Measurements from ENCODE around the gene DEPDC5. TPM values are rescaled to one million over a fixed set of nuclear protein-coding genes. Genes with fewer than 3 reads are reported as not detected.

Gene DEPDC5
- polyA plus RNA-seq, 4 donors = 15.4 to 18.8 (median 16.1) TPM

DNA sequence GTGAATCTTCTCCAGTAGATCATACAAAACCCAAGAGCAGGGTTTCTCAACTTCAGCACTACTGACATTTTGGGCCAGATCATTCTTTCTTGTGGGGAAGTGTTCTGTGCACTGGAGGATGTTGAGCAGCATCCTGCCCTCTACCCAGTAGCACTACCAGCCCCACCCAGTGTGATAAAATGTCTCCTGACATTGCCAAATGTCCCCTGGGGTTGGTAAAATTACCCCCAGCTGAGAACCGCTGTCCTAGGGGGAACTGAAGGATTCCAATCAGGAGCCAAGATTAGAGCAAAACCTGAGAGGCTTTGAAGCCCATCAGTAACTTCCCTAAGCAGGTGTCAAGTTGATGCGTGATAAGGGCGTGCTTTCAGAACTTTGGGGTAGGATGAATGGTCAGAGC, 129.2 kb downstream of the DEPDC5 start:
- DNase-seq (ENCODE audit: low read depth in 4 of 4, low spot score in 3 of 4) = no peak

- DNase-seq (ENCODE audit: low read depth in 4 of 4, low spot score in 3 of 4) = no peak
These were observed 130.2 kb downstream of the DEPDC5 start for GRCh38 chr22:31883989-31884388.

DNA sequence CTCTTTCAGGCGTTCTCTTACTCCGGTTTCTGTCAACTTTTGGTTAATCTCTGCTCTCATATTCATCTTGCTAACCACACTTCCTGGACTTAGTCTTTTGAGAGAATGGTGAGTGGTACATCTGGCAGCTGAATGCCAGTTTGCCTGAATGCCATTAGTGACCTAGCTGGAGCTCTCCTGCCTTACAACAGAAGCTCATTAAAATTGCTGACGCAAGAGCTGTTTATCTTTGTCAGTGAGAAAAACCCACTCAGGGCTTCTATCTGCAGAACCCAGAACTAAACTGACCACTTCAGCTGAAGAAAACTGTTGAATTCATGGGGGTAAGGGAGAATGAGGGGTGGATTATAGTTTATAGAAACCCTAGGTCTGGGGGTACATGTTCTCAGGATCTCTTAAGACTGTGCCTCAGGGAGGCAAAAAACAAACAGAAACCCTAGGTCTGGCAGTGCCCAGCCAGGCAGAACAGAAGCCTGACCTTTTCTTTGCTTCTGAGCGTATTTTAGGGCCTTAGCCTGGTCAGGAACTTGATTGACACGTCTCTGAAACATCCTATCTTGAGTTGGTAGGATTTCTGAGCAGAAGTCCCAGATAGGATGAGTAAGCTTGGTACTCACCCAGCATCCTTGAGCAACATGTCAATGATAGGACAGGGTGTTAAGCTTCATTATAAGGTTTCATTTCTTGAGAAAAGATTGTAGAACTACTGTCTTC, 137.7 kb downstream of the DEPDC5 start:
- no peak for DNase-seq (ENCODE audit: low read depth in 4 of 4, low spot score in 3 of 4)

GRCh38 chr22:31892080-31892433, 138.2 kb downstream of the DEPDC5 start:
- no peak for DNase-seq (ENCODE audit: low read depth in 4 of 4, low spot score in 3 of 4)

GRCh38 chr22:31893460-31893859, 139.6 kb downstream of the DEPDC5 start:
- no peak for DNase-seq (ENCODE audit: low read depth in 4 of 4, low spot score in 3 of 4)

DNA sequence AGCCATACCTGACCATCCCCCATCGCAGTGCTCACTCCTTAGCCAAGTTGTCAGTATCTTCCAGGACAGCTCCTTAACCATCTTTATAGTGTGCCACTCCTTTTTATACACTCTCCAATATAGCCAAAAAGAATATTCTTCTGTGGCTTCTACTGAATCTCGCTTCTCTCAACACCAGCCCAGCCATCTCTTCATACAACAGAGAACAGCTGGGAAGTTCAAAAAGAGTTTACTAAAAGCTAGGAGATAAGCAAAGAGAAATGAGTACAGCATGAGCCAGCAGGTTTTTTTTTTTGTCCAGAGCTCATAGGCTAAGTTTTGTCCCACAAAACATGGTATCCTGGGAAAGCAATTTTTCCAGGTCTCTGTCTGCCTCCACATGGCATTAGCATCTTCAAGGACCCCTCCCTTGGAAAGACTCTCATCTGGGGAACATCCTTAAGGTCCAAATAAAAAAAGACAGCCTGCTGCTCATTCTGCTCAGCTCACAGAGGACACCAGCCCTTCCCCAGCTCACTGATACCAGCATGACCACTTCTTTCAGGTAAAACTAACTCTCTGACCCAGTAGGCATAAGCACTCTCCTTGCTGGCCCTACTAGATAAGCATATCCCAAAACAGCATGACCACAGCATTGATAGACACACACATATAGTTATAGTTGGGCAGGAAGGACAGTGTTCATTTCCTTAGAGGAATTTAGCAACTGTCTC, 141.7 kb downstream of the DEPDC5 start:
- DNase-seq (ENCODE audit: low read depth in 4 of 4, low spot score in 3 of 4) = no peak

DNA sequence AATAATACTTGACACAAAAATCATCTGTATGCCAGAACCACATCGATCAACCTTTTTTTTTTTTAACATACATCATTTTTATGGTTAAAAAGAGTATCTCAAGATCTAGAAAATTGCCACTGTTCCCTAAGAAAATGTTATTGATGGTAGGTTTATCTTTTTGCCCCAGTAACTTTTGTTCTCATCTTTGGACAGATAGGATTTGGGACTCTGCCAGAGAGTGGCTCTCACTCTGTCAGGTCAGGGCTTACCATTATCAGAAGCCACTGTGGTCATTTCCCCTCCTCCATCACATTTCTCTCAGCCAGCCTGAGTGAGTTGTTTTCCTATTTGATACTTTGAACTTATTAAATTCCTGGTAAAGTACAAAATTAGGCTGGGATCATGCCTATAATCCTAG, 142.7 kb downstream of the DEPDC5 start:
- DNase-seq (ENCODE audit: low read depth in 4 of 4, low spot score in 3 of 4) = no peak

- no peak for DNase-seq (ENCODE audit: low read depth in 4 of 4, low spot score in 3 of 4)
These were observed 144.3 kb downstream of the DEPDC5 start for GRCh38 chr22:31897842-31898805.

GRCh38 chr22:31898926-31899325, 145.1 kb downstream of the DEPDC5 start:
- DNase-seq (ENCODE audit: low read depth in 4 of 4, low spot score in 3 of 4) = no peak

GRCh38 chr22:31899669-31900068, 145.8 kb downstream of the DEPDC5 start:
- DNase-seq (ENCODE audit: low read depth in 4 of 4, low spot score in 3 of 4) = no peak

- DNase-seq (ENCODE audit: low read depth in 4 of 4, low spot score in 3 of 4) = no peak
These were observed 147.7 kb downstream of the DEPDC5 start for GRCh38 chr22:31901388-31902137.

- DNase-seq (ENCODE audit: low read depth in 4 of 4, low spot score in 3 of 4) = no peak
These were observed 150.8 kb downstream of the DEPDC5 start for GRCh38 chr22:31904651-31905050.

GRCh38 chr22:31905356-31905755, 151.5 kb downstream of the DEPDC5 start:
- no peak for DNase-seq (ENCODE audit: low read depth in 4 of 4, low spot score in 3 of 4)

DNA sequence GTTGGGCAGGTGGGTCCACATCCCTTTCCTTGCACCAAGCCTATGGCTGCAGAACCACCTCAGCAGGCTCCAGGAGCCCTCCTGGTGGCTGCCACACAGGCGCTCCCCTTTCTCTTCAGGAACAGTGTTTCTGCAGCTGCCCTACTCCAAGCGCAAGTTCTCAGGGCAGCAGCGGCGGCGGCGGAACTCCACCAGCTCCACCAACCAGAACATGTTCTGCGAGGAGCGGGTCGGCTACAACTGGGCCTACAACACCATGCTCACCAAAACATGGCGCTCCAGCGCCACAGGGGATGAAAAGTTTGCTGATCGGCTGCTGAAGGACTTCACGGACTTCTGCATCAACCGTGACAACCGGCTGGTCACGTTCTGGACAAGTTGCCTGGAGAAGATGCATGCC, 152.3 kb downstream of the DEPDC5 start:
- no peak for DNase-seq (ENCODE audit: low read depth in 4 of 4, low spot score in 3 of 4)

DNA sequence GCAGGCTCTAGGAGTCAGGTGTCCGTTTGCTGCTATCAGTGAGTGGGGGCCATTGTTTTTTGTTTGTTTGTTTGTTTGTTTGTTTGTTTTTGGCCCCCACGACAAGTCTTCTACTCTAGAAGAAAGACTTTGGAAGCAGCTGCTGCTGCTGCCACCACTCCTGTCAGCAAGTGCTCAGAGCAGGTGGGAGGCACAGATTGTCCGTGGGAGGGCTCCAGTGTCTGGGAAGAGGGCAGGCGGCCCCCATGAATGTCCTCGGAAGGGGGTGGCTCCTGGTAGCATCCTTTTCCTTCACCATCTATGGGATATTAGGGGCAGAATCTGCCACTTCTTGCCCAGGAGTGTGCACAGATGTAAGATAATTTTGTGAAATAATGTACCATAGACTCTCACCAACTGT, 152.8 kb downstream of the DEPDC5 start:
- no peak for DNase-seq (ENCODE audit: low read depth in 4 of 4, low spot score in 3 of 4)

- no peak for DNase-seq (ENCODE audit: low read depth in 4 of 4, low spot score in 3 of 4)
These were observed 156.2 kb downstream of the DEPDC5 start for GRCh38 chr22:31909977-31910376.

DNA sequence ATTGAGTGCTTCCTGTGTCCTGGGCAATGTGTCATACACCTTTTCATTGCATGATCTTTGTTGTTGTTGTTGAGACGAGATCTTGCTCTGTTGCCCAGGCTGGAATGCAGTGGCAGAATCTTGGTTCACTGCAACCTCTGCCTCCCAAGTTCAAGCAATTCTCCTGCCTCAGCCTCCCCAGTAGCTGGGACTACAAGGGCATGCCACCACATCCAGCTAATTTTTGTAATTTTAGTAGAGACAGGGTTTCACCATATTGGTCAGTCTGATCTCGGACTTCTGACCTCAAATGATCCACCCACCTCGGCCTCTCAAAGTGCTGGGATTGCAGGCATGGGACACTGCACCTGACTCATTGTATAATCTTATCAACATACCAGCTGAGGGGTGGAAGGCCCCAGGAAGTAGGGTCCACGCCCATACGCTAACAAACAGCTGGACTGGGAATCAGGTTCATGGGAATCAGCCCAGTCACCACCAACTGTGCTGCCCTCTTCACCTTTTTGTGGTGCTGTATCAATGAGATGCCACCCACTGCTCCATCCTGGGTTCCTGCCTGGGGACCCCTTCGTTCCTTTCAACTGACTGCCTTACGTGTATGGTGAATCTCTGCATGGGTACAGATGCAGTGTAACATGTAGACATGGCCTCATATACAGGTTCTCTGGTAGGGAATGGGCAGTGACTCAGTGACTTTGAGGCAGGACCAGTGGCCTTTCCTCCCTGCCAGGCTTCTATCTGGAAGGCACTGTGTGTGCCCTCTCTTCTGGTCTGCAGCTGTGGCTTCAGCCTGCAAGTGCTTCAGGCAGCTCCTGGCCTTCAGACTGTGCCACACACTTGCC, 158.0 kb downstream of the DEPDC5 start:
- no peak for DNase-seq (ENCODE audit: low read depth in 4 of 4, low spot score in 3 of 4)

DNA sequence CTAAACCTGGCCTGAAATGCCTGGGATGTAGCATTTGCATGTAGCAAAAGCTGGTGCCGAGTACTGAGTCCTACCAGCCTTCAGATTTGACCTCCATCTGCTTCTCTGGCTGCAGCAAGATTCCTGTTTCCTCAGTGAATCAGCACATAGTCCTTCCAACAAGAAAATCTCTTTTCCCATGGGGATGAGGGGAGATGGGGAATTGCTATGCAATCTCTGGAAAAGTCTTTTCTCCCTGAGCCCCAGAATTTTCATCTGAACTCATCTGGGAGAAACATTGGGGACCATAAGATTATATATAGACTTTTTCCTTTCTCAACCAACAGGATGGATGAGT, 158.6 kb downstream of the DEPDC5 start:
- DNase-seq (ENCODE audit: low read depth in 4 of 4, low spot score in 3 of 4) = no peak

DNA sequence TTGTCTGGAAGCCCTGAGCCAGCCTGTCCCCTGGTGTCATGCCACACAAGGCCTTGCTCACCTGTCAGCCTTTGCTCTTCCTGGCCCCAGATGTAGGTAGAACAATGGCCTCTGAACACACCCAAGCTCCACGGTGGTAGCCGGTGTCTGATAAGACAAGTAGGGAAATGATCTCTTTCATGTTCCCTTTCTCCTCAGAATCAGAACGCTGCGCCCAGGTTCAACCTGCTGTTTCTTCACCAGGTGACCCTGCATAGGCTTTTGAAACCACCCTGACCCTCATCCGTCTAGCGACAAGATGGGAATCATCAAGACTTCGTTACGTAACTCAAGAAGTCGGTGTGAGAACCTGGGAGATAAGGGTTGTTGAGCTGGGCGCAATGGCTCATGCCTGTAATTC, 161.8 kb downstream of the DEPDC5 start:
- no peak for DNase-seq (ENCODE audit: low read depth in 4 of 4, low spot score in 3 of 4)

All from right renal pelvis (tissue), 4 donors.